Vagina (tissue), 2 donors: ENCODE data around the gene MSRB1.

Source experiments
- CTCF ChIP-seq, 3 experiments: fragments of 450-650 bp in 2 of 3; fragments of 200-600 bp in 1 of 3; sonication (generic) in 1 of 3; IDR thresholded peaks; one replicate each; pipeline ENCODE4 v1.5.1; 2017 to 2019; ENCODE audit warnings: antibody characterized with exemption in 3 of 3, mild to moderate bottlenecking in 2 of 3, moderate library complexity in 2 of 3
- POLR2A ChIP-seq, 2 donors: fragments of 450-650 bp; IDR thresholded peaks; one replicate each; pipeline ENCODE4 v1.6.1; 2017; ENCODE audit warnings: antibody characterized with exemption in 2 of 2, mild to moderate bottlenecking in 2 of 2, moderate library complexity in 2 of 2
- POLR2AphosphoS5 ChIP-seq, 2 donors: sonication (generic); formaldehyde crosslinking; IDR thresholded peaks; one replicate each; pipeline ENCODE4 v1.9.0; 2017; ENCODE audit warnings: antibody characterized with exemption in 2 of 2, mild to moderate bottlenecking in 2 of 2, low read depth in 1 of 2; ENCODE audit not compliant: insufficient read depth in 1 of 2

- no peak for TF ChIP-seq CTCF (IDR thresholded peaks at IDR 0.05)
- no peak for TF ChIP-seq POLR2A (IDR thresholded peaks at IDR 0.05)
- TF ChIP-seq POLR2AphosphoS5 (IDR thresholded peaks at IDR 0.05; ENCODE audit: insufficient read depth in 1 of 2, low read depth in 1 of 2), result no peak
Measured at GRCh38 chr16:1924095-1924494, 18.9 kb downstream of the MSRB1 start.
